Urinary bladder (tissue), 4 donors: Measurements from ENCODE around the gene KCNH3. TPM values are rescaled to one million over a fixed set of nuclear protein-coding genes. Genes with fewer than 3 reads are reported as not detected.
"Not testable (repeated sequence)": the region's sequence is repeated elsewhere in the genome, so short reads cannot be mapped to it uniquely, and the experiment has no call there.

Source experiments
- DNase-seq: peaks from one replicate; pipeline ENCODE4 v3.0.0-alpha.2; 2015; ENCODE audit errors: extremely low spot score
- H3K27ac ChIP-seq: one replicate; pipeline ENCODE4 v1.5.1; 2013; ENCODE audit warnings: low read depth, mild to moderate bottlenecking, moderate library complexity
- H3K36me3 ChIP-seq: one replicate; pipeline ENCODE4 v1.6.1; 2013; ENCODE audit warnings: mild to moderate bottlenecking, moderate library complexity; ENCODE audit not compliant: insufficient read depth
- H3K4me1 ChIP-seq: one replicate; pipeline ENCODE4 v1.6.1; 2013; ENCODE audit warnings: mild to moderate bottlenecking, moderate library complexity; ENCODE audit not compliant: insufficient read depth
- H3K4me3 ChIP-seq: one replicate; pipeline ENCODE4 v1.5.1; 2013; ENCODE audit warnings: low read depth, low read length
- WGBS: extraction: QIAGEN DNeasy Blood & Tissue Kit; methylation state at CpG from one replicate; pipeline ENCODE4 v1.1.7; 2013; 5-methylcytosine and 5-hydroxymethylcytosine counted together
- polyA plus RNA-seq: library from polyadenylated mRNA; stranded (reverse); fragments of 200-250 nt; gene quantifications from one replicate; pipeline ENCODE4 v1.2.3, GENCODE V29; 2013
- total RNA-seq: library from RNA; depleted of rRNA; stranded (reverse); fragments of >200 nt; gene quantifications from one replicate; pipeline ENCODE4 v1.2.3, GENCODE V29; 2014
- donor health status: healthy with polysubstance abuse.
- donor health status: healthy.

KCNH3 gene, protein sequence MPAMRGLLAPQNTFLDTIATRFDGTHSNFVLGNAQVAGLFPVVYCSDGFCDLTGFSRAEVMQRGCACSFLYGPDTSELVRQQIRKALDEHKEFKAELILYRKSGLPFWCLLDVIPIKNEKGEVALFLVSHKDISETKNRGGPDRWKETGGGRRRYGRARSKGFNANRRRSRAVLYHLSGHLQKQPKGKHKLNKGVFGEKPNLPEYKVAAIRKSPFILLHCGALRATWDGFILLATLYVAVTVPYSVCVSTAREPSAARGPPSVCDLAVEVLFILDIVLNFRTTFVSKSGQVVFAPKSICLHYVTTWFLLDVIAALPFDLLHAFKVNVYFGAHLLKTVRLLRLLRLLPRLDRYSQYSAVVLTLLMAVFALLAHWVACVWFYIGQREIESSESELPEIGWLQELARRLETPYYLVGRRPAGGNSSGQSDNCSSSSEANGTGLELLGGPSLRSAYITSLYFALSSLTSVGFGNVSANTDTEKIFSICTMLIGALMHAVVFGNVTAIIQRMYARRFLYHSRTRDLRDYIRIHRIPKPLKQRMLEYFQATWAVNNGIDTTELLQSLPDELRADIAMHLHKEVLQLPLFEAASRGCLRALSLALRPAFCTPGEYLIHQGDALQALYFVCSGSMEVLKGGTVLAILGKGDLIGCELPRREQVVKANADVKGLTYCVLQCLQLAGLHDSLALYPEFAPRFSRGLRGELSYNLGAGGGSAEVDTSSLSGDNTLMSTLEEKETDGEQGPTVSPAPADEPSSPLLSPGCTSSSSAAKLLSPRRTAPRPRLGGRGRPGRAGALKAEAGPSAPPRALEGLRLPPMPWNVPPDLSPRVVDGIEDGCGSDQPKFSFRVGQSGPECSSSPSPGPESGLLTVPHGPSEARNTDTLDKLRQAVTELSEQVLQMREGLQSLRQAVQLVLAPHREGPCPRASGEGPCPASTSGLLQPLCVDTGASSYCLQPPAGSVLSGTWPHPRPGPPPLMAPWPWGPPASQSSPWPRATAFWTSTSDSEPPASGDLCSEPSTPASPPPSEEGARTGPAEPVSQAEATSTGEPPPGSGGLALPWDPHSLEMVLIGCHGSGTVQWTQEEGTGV
- total RNA-seq = 0.58 TPM
- 0.28 TPM for polyA plus RNA-seq

DNA sequence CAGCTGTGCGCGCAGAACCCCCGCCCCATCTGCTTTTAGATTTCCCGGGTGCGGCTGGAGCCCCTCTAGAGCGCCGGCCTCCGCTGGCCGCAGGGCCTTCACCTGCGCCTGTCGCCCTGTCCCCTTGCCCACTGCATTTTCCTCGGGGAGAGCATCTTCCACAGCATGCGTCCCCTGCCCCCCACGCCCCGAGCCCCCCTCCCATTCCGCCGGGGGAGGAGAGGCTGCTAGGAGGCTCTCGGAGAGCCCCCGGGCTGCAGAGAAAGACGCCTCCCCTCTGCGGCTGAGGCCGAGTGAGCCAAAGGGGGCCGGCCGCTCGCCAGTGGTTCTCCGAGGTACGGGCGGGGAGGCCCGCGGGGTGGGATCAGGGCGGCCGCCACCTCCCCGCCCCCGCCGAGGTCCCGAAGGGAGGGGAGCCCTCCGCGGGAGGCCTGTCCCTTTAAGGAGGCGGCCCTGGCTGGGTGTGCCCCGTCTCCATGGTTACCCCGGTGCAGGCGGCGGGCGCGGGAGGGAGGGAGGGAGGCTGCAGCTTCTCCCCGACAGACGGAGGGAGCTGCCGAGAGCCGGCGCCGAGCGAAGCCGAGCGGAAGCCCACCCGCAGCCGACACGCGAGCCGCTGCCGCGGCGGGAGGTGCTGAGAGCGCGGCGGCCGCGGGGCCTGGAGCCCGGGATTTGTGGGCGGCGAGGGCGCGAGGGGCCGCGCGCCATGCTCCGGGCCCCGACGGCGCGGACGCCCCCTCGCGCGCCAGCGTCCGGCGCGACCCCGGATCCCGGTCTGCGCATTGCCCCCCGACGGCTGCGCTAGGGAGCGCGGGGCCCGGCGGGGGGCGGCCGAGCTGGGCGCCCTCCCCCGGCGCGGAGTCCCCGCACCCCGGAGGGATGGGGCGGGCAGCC lies at the start of gene KCNH3:
Gene KCNH3 (plus strand): TSS at position 521 of the 894 bp plus-strand sequence. CDS start 387 bp downstream, outside the sequence.
- no peak within 1 kb of the TSS for H3K27ac ChIP-seq
- under 1% methylated on average over 107 of the region's 107 CpGs for WGBS

DNA sequence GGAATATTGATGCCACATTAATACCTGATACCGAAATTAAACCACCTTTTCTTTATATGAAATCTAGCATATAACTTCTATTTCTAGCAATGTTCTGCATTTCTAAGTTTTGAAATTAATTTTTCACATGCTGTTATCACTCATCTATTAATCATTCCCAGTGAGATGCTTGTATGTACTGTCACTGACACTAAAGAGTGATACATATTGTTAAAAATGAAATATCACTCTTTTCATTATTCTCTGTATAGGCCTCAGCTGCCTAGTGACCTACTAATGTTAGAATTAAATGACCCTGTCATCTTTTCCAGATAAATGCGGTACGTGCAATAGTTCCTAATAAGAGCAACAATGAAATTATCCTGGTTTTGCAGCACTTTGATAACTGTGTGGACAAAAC lies 49.7 kb upstream of the KCNH3 start:
- DNase-seq = no peak
- Histone ChIP-seq H3K36me3 (no peaks in the 10 kb centered on the region), H3K4me3 (no peak overlapping the region), H3K4me1 (no peaks in the 10 kb centered on the region), H3K27ac (no peak overlapping the region)
- 97% methylated on average over 3 of the region's 3 CpGs for WGBS

More for the DNA sequence above, at the start of gene KCNH3:
- peak within 1 kb of the TSS; percentile 53 for H3K4me3 ChIP-seq
- H3K4me1 ChIP-seq = no peaks in the 10 kb centered on the region
- DNase-seq = peak; percentile 17
- no peaks in the 10 kb centered on the region for H3K36me3 ChIP-seq

DNA sequence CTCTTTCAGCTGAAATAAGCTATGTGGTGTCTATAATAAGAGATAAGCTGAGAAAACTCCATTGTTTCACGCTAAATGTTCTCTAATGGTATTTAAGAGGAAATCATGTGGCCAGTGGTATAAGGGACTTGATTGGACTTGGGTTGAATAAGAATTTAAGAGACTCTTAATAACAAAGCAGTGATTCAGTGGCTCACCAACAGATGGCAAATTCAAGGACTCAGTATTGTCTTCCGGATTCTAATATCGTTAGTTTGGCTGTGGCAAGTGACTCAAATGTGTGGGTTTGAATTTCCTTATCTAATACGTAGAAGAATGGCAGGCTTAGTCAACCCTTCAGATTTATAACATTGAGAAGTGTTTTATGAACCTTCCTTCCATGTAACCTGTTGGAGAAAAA lies 49.1 kb upstream of the KCNH3 start:
- Histone ChIP-seq H3K4me1 (no peaks in the 10 kb centered on the region), H3K27ac (no peak overlapping the region), H3K36me3 (no peaks in the 10 kb centered on the region), H3K4me3 (no peak overlapping the region)
- DNase-seq = no peak
- WGBS = 90% methylated on average over 4 of the region's 4 CpGs

DNA sequence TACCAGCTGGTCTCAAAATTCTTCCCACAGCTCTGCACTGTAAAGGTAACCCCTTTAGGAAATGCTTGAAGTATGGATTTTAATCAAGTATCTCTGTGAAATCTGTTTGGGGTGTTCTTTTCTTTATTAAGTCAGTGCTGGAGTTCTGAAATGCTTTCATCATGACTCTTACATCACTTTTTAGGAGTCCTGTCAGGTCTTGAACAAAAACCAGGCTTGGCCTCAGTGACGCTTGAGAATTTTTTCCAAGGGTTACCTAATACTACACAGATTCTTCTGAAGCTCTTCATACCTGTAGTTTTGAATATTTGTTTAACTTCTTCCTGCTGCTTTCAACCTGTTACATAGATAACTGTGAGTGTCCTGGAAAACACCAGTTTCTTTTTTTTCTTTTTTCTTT lies 47.0 kb upstream of the KCNH3 start:
- H3K4me1 ChIP-seq = no peaks in the 10 kb centered on the region
- DNase-seq = no peak
- no peaks in the 10 kb centered on the region for H3K36me3 ChIP-seq
- no peak overlapping the region for H3K27ac ChIP-seq
- no peak overlapping the region for H3K4me3 ChIP-seq
- 74% methylated on average over 1 of the region's 1 CpG for WGBS

DNA sequence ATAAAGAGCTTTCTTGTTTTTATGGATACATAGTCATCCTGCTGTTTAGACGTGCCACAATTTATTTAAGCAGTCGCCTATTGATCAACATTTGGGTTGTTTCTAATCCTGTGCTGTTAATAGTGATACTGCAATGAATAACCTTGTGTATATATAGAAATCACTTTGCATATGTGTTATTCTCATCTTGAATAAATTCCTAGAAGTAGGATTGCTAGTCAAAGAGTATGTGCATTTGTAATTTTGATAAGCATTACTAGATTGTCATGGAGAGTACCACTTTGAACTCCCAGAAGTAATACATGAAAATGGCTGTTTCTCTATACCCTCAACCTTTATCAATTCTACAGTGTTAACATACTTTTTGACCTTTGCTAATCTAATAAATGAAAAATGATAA lies 44.9 kb upstream of the KCNH3 start:
- H3K36me3 ChIP-seq = no peaks in the 10 kb centered on the region
- 47% methylated on average over 2 of the region's 2 CpGs for WGBS
- DNase-seq = no peak
- no peak overlapping the region for H3K4me3 ChIP-seq
- no peak overlapping the region for H3K27ac ChIP-seq
- no peaks in the 10 kb centered on the region for H3K4me1 ChIP-seq

DNA sequence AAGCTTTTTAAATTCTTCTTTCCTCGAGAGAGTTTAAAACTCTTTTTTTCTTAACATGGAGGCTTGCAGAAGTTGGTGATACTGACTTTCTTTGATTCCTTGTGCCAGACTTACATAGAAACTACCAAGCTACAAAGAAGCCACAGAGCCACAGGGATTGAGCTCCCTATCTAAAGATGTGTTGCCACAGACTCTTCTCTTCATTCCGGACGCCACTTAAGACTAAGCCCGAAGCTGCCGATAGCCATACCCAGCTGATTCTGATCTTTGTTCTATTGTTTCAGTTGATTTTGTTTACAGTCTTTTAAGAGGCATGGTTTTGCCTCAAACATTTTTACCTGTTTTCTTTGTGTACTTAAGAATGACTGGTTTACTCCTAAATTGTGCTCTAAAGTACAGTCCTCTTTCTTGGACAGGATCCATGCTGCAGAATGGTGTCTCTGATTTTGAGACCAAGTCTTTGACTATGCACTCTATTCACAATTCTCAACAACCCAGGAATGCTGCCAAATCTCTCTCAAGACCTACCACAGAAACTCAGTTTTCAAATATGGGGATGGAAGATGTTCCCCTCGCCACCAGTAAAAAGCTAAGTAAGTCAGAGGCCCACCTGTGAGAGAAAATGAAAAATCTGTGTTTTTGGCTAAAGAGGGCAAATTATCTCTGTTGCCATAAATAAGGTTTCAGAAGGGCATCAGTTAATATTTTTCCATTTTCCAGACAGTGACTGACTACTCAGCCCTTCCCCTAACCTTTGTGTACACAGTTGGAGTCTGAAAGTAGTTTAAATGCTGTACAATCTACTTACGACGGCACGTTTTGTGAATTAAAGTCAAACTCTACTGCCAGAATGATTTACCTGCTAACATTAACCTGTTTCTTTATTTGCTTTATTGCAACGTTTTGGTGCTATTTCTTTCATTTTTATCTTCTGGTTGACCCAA lies 42.1 kb upstream of the KCNH3 start:
- H3K4me3 ChIP-seq = no peak overlapping the region
- H3K4me1 ChIP-seq = no peaks in the 10 kb centered on the region
- H3K36me3 ChIP-seq = no peaks in the 10 kb centered on the region
- DNase-seq = no peak
- 81% methylated on average over 10 of the region's 10 CpGs for WGBS
- no peak overlapping the region for H3K27ac ChIP-seq

DNA sequence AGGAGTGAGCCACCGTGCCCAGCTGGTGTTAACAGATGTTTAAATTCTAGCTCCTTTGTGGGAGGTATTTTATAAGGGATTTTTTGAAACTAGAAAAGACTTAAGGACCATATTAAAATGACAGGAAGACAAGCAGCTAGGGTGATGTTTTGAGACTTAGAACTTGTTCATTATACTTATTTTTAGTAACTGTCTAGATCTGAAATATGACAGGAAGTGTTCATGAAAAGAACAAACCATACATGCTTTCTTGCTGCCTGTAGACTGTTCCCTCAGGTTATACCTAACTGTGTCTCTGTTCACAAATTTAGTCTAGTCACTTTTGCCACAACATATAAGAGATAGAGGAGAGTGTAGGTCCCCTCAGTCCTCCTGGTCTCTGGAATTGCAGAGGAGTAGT lies 36.9 kb upstream of the KCNH3 start:
- no peak for DNase-seq

DNA sequence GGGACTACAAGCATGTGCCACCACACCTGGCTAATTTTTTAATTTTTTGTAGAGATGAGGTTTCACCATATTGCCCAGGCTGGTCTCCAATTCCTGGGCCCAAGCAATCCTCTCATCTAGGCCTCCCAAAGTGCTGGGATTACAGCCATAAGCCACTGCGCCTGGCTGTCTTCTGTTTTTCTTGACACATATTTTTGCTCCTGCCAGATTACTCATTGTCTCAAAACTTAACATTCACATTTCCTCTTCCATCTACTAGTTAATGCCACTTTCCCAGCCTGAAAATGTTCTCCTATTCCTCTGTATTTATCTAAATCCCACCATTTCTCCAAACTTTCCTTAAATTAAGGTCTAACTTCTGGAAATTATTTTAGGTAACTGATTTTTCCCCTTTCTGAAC lies 36.2 kb upstream of the KCNH3 start:
- no peak for DNase-seq
- H3K27ac ChIP-seq = no peak overlapping the region
- H3K4me1 ChIP-seq = no peaks in the 10 kb centered on the region
- H3K4me3 ChIP-seq = no peak overlapping the region
- no peaks in the 10 kb centered on the region for H3K36me3 ChIP-seq
- WGBS = 98% methylated on average over 1 of the region's 1 CpG

More for the DNA sequence above, 36.9 kb upstream of the KCNH3 start:
- Histone ChIP-seq H3K4me3 (no peak overlapping the region), H3K36me3 (no peaks in the 10 kb centered on the region), H3K27ac (no peak overlapping the region), H3K4me1 (no peaks in the 10 kb centered on the region)
- WGBS = 73% methylated on average over 1 of the region's 1 CpG

DNA sequence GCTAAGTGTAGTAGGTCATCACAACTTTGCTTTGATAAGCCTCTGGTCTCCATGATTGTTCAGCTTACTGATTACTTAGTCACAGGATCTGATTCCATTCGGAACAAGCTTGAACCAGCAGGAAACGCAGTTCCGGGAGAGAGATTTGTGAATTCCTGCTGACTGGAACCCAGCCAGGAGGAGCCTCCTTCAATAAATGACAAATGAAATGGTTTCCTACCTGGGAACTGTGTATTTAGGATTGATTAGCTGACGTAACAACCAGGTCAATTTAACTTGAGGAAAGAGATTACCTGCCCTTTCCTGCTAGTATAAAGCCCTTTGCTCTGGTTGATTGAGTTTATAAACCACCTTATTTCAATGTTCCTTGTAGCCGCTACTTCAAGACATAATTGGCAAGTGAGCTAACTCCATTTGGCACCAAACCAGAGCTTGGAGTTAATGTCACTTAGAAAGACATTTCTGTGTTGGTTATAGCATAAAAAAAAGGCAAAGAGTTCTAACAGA lies 35.1 kb upstream of the KCNH3 start:
- 75% methylated on average over 5 of the region's 5 CpGs for WGBS
- no peaks in the 10 kb centered on the region for H3K4me1 ChIP-seq
- DNase-seq = no peak
- H3K36me3 ChIP-seq = no peaks in the 10 kb centered on the region
- no peak overlapping the region for H3K4me3 ChIP-seq
- no peak overlapping the region for H3K27ac ChIP-seq

DNA sequence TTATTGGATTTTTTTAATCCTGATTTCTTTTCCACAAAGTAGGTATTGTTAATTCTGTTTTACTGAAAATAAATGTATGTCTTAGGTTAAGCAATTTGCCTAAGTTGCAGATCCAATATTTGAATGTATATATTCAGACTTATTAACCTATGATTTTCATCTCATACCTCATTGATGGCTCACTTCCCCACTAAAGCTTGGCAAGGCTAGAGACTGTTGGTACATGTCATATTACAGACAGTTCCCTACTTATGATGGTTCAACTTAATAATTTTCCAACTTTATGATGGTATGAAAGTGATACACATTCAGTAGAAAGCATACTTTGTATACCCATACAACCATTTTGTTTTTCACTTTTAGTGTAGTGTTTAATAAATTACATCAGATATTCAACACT lies 33.2 kb upstream of the KCNH3 start:
- no peak overlapping the region for H3K27ac ChIP-seq
- no peaks in the 10 kb centered on the region for H3K4me1 ChIP-seq
- H3K36me3 ChIP-seq = no peaks in the 10 kb centered on the region
- no peak overlapping the region for H3K4me3 ChIP-seq
- DNase-seq = no peak

DNA sequence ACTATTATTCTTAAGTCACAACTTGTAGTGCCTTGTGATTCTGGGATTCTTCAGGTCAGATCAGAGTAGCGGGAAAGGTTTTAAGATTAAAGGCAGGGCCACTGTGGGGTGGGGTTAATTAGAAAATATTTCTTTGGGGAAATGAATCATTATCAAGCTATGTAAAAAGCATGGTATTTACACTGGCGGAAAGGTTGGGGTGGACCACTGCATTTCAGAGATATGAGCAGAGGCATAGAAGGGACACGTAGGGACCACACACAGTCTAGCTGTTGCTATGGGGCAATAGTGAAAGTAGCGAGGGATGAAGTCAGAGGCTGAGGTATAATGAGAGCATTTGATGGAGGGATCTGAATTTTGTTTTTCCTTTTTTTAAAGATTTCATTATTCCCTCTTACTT lies 31.7 kb upstream of the KCNH3 start:
- no peak overlapping the region for H3K4me3 ChIP-seq
- no peak for DNase-seq
- WGBS = 72% methylated on average over 4 of the region's 4 CpGs
- no peaks in the 10 kb centered on the region for H3K36me3 ChIP-seq
- no peak overlapping the region for H3K27ac ChIP-seq
- H3K4me1 ChIP-seq = no peaks in the 10 kb centered on the region

DNA sequence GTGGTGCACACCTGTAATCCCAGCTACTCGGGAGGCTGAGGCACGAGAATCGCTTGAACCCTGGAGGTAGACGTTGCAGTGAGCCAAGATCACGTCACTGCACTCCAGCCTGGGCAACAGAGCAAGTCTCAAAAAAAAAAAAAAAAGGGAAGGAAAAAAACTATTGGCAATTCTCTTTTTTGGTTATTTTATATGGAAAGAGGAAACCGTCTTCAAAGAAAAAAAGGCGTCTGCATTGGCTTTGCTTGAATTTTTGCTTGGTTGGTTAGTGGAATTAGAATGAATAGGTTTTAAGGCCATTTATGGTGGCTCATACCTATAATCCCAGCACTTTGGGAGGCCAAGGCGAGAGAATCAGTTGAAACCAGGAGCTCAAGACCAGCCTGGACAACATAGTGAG lies 29.1 kb upstream of the KCNH3 start:
- not testable (repeated sequence) for DNase-seq
- 94% methylated on average over 8 of the region's 8 CpGs for WGBS

More for the DNA sequence above, 29.1 kb upstream of the KCNH3 start:
- not testable (repeated sequence) for H3K4me3 ChIP-seq, H3K27ac ChIP-seq, H3K4me1 ChIP-seq, H3K36me3 ChIP-seq
